Thoracic aorta (tissue), 2 donors: Measurements from ENCODE around the gene C5AR2. TPM values are rescaled to one million over a fixed set of nuclear protein-coding genes. Genes with fewer than 3 reads are reported as not detected.
"Not testable (repeated sequence)": the region's sequence is repeated elsewhere in the genome, so short reads cannot be mapped to it uniquely, and the experiment has no call there.

Experiments
- ATAC-seq: fragments of 150-250 bp; one replicate; pipeline ENCODE4 v1.8.0; 2017; ENCODE audit warnings: low read depth; ENCODE audit not compliant: insufficient number of reproducible peaks, low FRiP score
- DNase-seq: peaks from one replicate; pipeline ENCODE4 v3.0.0-alpha.2; 2020; ENCODE audit warnings: low spot score
- H3K27ac ChIP-seq, 2 donors: fragments of 200-600 bp; sonication (generic); 1 replicate in 1 of 2; 2 replicates in 1 of 2; pipeline ENCODE4 v1.5.1; 2016; ENCODE audit warnings: mild to moderate bottlenecking in 2 of 2, moderate library complexity in 2 of 2
- H3K27me3 ChIP-seq: fragments of 200-600 bp; sonication (generic); replicated peaks from 2 replicates; pipeline ENCODE4 v1.6.0; 2016; ENCODE audit warnings: mild to moderate bottlenecking; ENCODE audit not compliant: insufficient read depth
- H3K36me3 ChIP-seq: fragments of 200-600 bp; sonication (generic); one replicate; pipeline ENCODE4 v1.5.1; 2016
- H3K4me1 ChIP-seq, 2 donors: fragments of 200-600 bp; sonication (generic); 1 replicate in 1 of 2; 2 replicates in 1 of 2; pipeline versions ENCODE4 v1.5.1 to v1.6.0; 2016; ENCODE audit warnings: low read depth in 2 of 2, mild to moderate bottlenecking in 1 of 2; ENCODE audit not compliant: control insufficient read depth in 1 of 2
- H3K4me3 ChIP-seq: fragments of 200-600 bp; sonication (generic); 2 replicates; pipeline ENCODE4 v1.5.1; 2016; ENCODE audit warnings: mild to moderate bottlenecking
- H3K9me3 ChIP-seq: fragments of 200-600 bp; sonication (generic); 2 replicates; pipeline ENCODE4 v1.5.1; 2016
- total RNA-seq, 2 donors: library from RNA; depleted of rRNA; stranded (reverse); fragments of >200 nt; gene quantifications; one replicate each; pipeline versions ENCODE4 v1.1.0 to v1.2.3, GENCODE V29; 2016
- TF ChIP-seq, protein P1 (sequence below): fragments of 200-600 bp; sonication (generic); IDR thresholded peaks from one replicate; pipeline ENCODE4 v1.5.1; 2019; ENCODE audit warnings: antibody characterized with exemption

Gene C5AR2
- total RNA-seq, 2 donors from 2014 or later: 10.3 to 25.7 TPM

DNA sequence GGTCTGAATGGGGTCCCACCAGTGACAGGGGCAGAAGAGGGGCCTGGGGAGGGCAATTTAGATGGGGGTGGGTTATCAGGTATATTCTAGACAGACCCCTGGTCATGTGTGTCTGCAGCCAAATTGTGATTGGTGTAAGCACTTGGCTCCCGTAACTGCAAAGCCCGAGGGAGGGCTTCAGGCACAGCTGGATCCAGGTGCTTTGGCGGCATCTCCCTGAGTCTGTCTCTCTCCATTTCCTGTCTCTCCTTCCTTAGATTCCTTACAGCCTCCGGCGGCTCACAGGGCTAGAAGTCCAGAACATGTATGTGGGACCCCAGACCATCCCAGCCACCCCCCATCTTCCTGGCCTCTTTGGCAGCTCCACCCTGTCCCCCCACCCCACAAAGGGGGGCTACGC, 48.6 kb downstream of the C5AR2 start:
- H3K4me1 ChIP-seq: no peaks in the 10 kb centered on the region
- no peaks in the 10 kb centered on the region for H3K9me3 ChIP-seq
- no peaks in the 10 kb centered on the region for H3K27me3 ChIP-seq
- no peak overlapping the region for H3K4me3 ChIP-seq
- no peak for DNase-seq
- H3K27ac ChIP-seq: no peak overlapping the region
- peaks cover 46% of the 10 kb centered on the region for H3K36me3 ChIP-seq
- TF ChIP-seq, protein P1, sequence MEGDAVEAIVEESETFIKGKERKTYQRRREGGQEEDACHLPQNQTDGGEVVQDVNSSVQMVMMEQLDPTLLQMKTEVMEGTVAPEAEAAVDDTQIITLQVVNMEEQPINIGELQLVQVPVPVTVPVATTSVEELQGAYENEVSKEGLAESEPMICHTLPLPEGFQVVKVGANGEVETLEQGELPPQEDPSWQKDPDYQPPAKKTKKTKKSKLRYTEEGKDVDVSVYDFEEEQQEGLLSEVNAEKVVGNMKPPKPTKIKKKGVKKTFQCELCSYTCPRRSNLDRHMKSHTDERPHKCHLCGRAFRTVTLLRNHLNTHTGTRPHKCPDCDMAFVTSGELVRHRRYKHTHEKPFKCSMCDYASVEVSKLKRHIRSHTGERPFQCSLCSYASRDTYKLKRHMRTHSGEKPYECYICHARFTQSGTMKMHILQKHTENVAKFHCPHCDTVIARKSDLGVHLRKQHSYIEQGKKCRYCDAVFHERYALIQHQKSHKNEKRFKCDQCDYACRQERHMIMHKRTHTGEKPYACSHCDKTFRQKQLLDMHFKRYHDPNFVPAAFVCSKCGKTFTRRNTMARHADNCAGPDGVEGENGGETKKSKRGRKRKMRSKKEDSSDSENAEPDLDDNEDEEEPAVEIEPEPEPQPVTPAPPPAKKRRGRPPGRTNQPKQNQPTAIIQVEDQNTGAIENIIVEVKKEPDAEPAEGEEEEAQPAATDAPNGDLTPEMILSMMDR: no peak
- ATAC-seq: no peak

DNA sequence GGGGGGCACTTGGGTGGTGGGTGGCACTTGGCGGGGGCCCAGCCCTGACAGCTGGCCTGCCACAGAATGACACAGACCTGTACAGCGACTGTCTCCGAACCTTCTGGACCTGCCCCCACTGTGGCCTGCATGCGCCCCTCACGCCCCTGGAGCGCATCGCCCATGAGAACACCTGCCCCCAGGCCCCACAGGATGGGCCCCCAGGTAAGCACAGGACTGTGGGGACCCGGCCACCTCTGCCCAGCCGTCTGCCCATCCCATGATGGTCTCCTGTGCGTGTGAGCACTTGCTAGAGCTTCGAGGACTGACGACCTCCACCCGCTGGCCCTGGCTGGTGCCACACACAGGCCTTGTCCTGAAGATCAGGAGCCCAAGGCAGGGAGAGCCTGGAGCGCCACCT, 49.1 kb downstream of the C5AR2 start:
- H3K27me3 ChIP-seq: no peaks in the 10 kb centered on the region
- no peak overlapping the region for H3K4me3 ChIP-seq
- DNase-seq: no peak
- H3K9me3 ChIP-seq: no peaks in the 10 kb centered on the region
- TF ChIP-seq, protein P1: no peak
- H3K36me3 ChIP-seq: peaks cover 40% of the 10 kb centered on the region
- H3K27ac ChIP-seq: no peak overlapping the region
- no peak for ATAC-seq
- H3K4me1 ChIP-seq: no peaks in the 10 kb centered on the region

DNA sequence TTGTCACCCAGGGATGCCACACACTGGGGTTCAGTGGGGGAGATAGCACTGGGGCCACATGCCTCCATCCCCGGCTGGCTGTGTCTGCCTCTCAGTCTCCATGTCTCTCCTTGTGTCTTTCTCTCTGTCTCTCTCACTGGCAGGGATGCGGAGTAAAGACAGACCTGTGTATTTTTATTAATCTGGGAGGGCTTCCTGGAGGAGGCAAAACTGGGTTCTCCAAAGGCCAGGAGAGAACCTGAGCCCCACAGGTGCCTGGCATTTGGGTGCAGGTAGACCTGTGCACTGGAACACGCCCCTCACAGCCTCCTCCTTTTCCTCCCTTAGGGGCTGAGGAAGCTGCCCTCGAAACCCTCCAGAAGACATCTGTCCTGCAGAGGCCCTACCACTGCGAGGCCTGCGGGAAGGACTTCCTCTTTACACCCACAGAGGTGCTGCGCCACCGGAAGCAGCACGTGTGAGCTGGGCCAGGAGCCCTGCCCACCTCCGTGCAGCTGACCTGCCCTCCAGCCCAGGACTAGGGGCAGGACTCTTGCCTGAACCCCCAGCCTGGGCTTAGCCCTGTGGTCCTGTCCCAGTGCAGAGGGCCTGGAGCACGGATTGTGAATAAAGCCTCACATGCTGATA, 49.8 kb downstream of the C5AR2 start:
- DNase-seq (no peak), ATAC-seq (no peak)
- Histone ChIP-seq H3K9me3 (no peaks in the 10 kb centered on the region), H3K27me3 (no peaks in the 10 kb centered on the region), H3K4me1 (no peaks in the 10 kb centered on the region), H3K27ac (no peak overlapping the region), H3K36me3 (peaks cover 33% of the 10 kb centered on the region), H3K4me3 (no peak overlapping the region)
- TF ChIP-seq, protein P1: no peak

DNA sequence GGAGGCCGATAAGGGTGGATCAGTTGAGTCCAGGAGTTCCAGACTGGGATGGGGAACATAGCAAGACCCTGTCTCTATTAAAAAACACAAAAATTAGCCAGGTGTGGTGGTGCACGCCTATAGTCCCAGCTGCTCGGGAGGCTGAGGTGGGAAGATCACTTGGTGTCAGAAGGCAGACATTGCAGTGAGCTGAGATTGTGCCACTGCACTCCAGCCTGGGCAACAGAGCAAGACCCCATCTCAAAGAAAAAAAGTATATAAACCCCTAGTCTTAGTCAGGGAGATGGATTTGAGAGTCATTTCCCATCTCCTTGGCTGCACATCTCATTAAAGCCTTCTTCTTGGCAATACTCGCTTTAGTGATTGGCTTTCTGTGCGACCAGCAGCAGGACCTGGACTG, 51.9 kb downstream of the C5AR2 start:
- H3K27ac ChIP-seq, H3K4me1 ChIP-seq, H3K27me3 ChIP-seq, H3K4me3 ChIP-seq, H3K9me3 ChIP-seq, ATAC-seq, DNase-seq: not testable (repeated sequence)
- peaks cover 30% of the 10 kb centered on the region for H3K36me3 ChIP-seq

DNA sequence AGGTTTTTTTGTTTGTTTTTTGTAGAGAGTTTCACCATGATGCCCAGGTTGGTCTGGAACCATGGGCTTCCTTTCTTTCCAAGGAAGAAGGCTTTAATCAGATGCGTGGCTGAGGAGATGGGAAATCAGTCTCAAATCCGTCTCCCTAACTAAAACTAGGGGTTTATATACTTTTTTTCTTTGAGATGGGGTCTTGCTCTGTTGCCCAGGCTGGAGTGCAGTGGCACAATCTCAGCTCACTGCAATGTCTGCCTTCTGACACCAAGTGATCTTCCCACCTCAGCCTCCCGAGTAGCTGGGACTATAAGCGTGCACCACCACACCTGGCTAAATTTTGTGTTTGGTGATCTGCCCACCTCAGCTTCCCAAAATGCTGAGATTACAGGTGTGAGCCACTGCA, 52.6 kb downstream of the C5AR2 start:
- not testable (repeated sequence) for H3K27ac ChIP-seq, H3K4me3 ChIP-seq, H3K4me1 ChIP-seq, H3K9me3 ChIP-seq, H3K27me3 ChIP-seq, DNase-seq, ATAC-seq
- peaks cover 27% of the 10 kb centered on the region for H3K36me3 ChIP-seq

DNA sequence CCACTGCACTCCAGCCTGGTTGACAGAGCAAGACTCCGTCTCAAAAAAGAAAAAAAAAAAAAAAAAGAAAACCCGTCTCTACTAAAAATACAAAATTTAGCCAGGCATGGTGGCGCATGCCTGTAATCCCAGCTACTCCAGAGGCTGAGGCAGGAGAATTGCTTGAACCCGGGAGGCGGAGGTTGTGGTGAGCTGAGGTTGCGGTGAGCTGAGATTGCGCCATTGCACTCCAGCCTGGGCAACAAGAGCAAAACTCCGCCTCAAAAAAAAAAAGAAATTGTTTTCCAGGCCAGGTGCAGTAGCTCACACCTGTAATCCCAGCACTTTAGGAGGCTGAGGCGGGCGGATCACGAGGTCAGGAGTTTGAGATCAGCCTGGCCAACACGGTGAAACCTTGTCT, 54.6 kb downstream of the C5AR2 start:
- not testable (repeated sequence) for DNase-seq, H3K27ac ChIP-seq, H3K36me3 ChIP-seq, H3K27me3 ChIP-seq, H3K4me1 ChIP-seq, ATAC-seq, H3K4me3 ChIP-seq, H3K9me3 ChIP-seq

DNA sequence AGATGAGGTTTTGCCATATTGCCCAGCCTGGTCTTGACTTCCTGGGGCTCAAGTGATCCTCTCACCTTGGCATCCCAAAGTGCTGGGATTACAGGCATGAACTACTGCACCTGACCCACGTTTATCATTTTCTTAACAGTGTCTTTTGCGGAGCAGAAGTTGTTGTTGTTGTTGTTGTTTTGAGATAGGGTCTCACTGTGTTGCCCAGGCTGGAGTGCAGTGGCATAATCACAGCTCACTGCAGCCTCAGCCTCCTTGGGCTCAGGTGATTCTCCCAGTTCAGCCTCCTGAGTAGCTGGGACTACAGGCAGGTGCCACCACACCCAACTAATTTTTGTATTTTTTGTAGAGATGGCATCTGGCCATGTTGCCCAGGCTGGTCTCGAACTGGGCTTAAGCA, 55.6 kb downstream of the C5AR2 start:
- not testable (repeated sequence) for H3K4me1 ChIP-seq, H3K9me3 ChIP-seq, H3K27ac ChIP-seq, H3K36me3 ChIP-seq, DNase-seq, ATAC-seq, H3K4me3 ChIP-seq, H3K27me3 ChIP-seq

DNA sequence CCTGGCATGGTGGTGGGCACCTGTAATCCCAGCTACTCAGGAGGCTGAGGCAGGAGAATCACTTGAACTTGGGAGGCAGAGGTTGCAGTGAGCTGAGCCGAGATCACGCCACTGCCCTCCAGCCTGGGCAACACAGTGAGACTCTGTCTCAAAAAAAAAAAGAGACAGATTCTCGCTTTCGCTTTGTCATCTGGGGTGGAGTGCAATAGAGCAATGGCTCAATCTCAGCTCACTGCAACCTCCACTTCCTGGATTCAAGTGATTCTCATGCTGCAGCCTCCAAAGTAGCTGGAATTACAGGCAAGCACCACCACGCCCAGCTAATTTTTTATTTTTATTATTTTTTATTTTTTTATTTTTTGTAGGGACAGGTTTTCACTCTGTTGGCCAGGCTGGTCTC, 56.7 kb downstream of the C5AR2 start:
- H3K4me1 ChIP-seq, H3K4me3 ChIP-seq, H3K36me3 ChIP-seq, H3K9me3 ChIP-seq, ATAC-seq, DNase-seq, H3K27me3 ChIP-seq, H3K27ac ChIP-seq: not testable (repeated sequence)
